ENCODE measurements around the gene GRAMD4.

GRAMD4 gene

GRCh38 chr22:46625843-46626349 lies 5.7 kb downstream of the GRAMD4 start:
- no peak for FAIRE-seq
- no peak for DNase-seq (ENCODE audit: insufficient read length, low spot score)
- TF ChIP-seq CTCF (IDR thresholded peaks at IDR 0.05; ENCODE audit: insufficient read depth, missing control alignments) = no peak

GRCh38 chr22:46626356-46626755 lies 6.2 kb downstream of the GRAMD4 start:
- no peak for TF ChIP-seq CTCF (IDR thresholded peaks at IDR 0.05; ENCODE audit: insufficient read depth, missing control alignments)
- DNase-seq (ENCODE audit: insufficient read length, low spot score) (no peak), FAIRE-seq (no peak)

GRCh38 chr22:46626911-46627805 lies 7.0 kb downstream of the GRAMD4 start:
- no peak for TF ChIP-seq CTCF (IDR thresholded peaks at IDR 0.05; ENCODE audit: insufficient read depth, missing control alignments)
- no peak for FAIRE-seq

GRCh38 chr22:46627806-46628482 lies 7.8 kb downstream of the GRAMD4 start:
- TF ChIP-seq CTCF (IDR thresholded peaks at IDR 0.05; ENCODE audit: insufficient read depth, missing control alignments) = no peak
- no peak for DNase-seq (ENCODE audit: insufficient read length, low spot score)
- no peak for FAIRE-seq

More at GRCh38 chr22:46626911-46627805, 7.0 kb downstream of the GRAMD4 start:
- DNase-seq (ENCODE audit: insufficient read length, low spot score) = no peak

- DNase-seq (ENCODE audit: insufficient read length, low spot score) = no peak
- FAIRE-seq = no peak
- no peak for TF ChIP-seq CTCF (IDR thresholded peaks at IDR 0.05; ENCODE audit: insufficient read depth, missing control alignments)
Measured at GRCh38 chr22:46628756-46629155, 8.6 kb downstream of the GRAMD4 start.

GRCh38 chr22:46629291-46629690 lies 9.1 kb downstream of the GRAMD4 start:
- FAIRE-seq = no peak
- DNase-seq (ENCODE audit: insufficient read length, low spot score) = no peak
- no peak for TF ChIP-seq CTCF (IDR thresholded peaks at IDR 0.05; ENCODE audit: insufficient read depth, missing control alignments)
